ENCODE data around the gene ARID3A.

GRCh38 chr19:1011831-1012333 is 86.0 kb downstream of the ARID3A start:
- TF ChIP-seq CTCF (IDR thresholded peaks at IDR 0.05; ENCODE audit: insufficient read depth, low read length, poor library complexity, severe bottlenecking) (no peak), EZH2phosphoT487 (conservative IDR thresholded peaks at IDR 0.05; ENCODE audit: low read length) (no peak)
